ENCODE data around the gene SHISAL2A.

DNA sequence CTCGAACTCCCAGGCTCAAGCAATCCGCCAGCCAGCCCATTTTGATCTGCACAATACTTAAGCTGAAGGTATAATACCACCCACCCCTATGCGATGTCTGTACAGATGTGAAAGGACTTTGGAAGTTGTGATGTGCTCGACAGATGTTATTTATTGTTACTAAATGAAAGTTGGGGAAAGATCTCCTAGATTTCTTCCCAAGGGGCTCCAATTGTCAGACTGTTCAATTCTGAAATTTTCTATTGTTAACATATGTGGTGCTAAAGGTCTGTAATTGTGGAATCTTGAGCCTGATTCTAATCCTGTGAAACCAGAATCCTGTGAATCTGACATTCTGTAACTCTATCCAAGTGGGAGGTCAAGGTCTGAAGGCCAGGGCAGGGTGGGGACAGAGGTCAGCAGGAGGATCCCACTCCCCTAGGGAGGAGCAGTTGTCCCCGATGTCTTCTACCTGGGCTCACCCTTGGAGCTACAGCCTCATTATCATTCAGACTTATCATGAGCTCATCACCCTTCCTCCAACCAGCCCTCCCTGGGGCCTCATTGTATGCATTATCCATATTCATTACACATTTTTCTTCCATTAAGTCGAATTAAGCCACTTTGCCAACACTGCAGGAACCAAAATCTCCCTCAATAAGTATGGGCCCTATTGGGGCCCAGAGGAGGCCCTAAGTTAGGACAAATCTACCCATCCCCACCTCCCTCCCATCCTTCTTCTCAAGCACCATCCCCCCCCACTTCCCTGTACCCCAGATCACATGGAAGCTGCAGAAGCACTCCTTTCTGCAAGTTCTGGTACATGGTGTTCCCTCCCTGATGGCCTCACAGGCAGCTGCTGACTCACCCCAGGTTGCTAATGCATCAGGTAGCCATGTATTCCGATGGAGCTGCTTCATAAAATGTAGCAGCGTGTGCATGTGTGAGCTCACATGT is 32.3 kb downstream of the SHISAL2A start:
- TF ChIP-seq CTCF (IDR thresholded peaks at IDR 0.05): no peak
- TF ChIP-seq POLR2A (IDR thresholded peaks at IDR 0.05): no peak
- TF ChIP-seq EP300 (IDR thresholded peaks at IDR 0.05): no peak
